Vagina (tissue), 2 donors: ENCODE data around the gene LRRIQ1. TPM values are rescaled to one million over a fixed set of nuclear protein-coding genes. Genes with fewer than 3 reads are reported as not detected.
A peak's percentile ranks its signal among the peaks of the same experiment; 100 is the strongest.

Experiments
- DNase-seq, 2 donors: peaks; one replicate each; pipeline ENCODE4 v3.0.0-alpha.2; 2017; ENCODE audit errors: extremely low spot score in 2 of 2
- H3K27ac ChIP-seq: fragments of 200-600 bp; sonication (generic); one replicate; pipeline ENCODE4 v1.5.1; 2019
- H3K27me3 ChIP-seq: fragments of 200-600 bp; sonication (generic); one replicate; pipeline ENCODE4 v1.5.1; 2019
- H3K36me3 ChIP-seq, 2 donors: fragments of 200-600 bp; sonication (generic); one replicate each; pipeline ENCODE4 v1.5.1; 2017 to 2019
- H3K4me1 ChIP-seq: fragments of 200-600 bp; sonication (generic); one replicate; pipeline ENCODE4 v1.5.1; 2019
- H3K4me3 ChIP-seq, 2 donors: fragments of 200-600 bp; sonication (generic); 1 replicate in 1 of 2; 2 replicates in 1 of 2; pipeline ENCODE4 v1.5.1; 2016 to 2019
- H3K9me3 ChIP-seq: fragments of 200-600 bp; sonication (generic); one replicate; pipeline ENCODE4 v1.5.1; 2019
- POLR2A ChIP-seq, 2 donors: fragments of 450-650 bp; IDR thresholded peaks; one replicate each; pipeline ENCODE4 v1.6.1; 2017; ENCODE audit warnings: antibody characterized with exemption in 2 of 2, mild to moderate bottlenecking in 2 of 2, moderate library complexity in 2 of 2
- POLR2AphosphoS5 ChIP-seq, 2 donors: sonication (generic); formaldehyde crosslinking; IDR thresholded peaks; one replicate each; pipeline ENCODE4 v1.9.0; 2017; ENCODE audit warnings: antibody characterized with exemption in 2 of 2, mild to moderate bottlenecking in 2 of 2, low read depth in 1 of 2; ENCODE audit not compliant: insufficient read depth in 1 of 2
- intact Hi-C: fragments of 100-400 bp; cut with DNase I; formaldehyde crosslinking; loops from one replicate; pipeline ENCODE4 v1.15.1; 2023
- total RNA-seq: library from RNA; depleted of rRNA; stranded (reverse); fragments of >200 nt; gene quantifications from one replicate; pipeline ENCODE4 v1.2.3, GENCODE V29; 2016
- TF ChIP-seq, protein P1 (sequence below), 3 experiments: fragments of 450-650 bp in 2 of 3; fragments of 200-600 bp in 1 of 3; sonication (generic) in 1 of 3; IDR thresholded peaks; one replicate each; pipeline ENCODE4 v1.5.1; 2017 to 2019; ENCODE audit warnings: antibody characterized with exemption in 3 of 3, mild to moderate bottlenecking in 2 of 3, moderate library complexity in 2 of 3

The LRRIQ1 gene
- total RNA-seq, 1 donor from 2014 or later, result 0.25 TPM

DNA sequence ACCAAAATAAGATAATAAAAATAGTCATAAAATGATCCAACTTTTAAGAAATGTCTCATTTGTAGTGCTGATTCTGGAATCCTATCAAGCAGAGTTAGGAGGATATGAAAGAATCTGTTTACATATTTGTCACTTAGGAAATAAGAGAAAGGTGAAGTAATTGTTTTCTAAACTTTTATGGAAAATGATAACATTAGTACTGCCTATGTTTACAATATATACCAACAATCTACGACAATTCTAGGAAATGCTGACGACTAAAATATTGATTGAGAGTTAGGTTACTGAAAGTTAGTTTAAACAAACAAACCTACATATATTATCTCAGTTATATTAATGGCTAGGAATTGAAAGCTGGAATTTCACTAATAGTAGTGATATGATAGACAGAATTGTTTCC is 18.1 kb upstream of the LRRIQ1 start:
- TF ChIP-seq, protein P1, sequence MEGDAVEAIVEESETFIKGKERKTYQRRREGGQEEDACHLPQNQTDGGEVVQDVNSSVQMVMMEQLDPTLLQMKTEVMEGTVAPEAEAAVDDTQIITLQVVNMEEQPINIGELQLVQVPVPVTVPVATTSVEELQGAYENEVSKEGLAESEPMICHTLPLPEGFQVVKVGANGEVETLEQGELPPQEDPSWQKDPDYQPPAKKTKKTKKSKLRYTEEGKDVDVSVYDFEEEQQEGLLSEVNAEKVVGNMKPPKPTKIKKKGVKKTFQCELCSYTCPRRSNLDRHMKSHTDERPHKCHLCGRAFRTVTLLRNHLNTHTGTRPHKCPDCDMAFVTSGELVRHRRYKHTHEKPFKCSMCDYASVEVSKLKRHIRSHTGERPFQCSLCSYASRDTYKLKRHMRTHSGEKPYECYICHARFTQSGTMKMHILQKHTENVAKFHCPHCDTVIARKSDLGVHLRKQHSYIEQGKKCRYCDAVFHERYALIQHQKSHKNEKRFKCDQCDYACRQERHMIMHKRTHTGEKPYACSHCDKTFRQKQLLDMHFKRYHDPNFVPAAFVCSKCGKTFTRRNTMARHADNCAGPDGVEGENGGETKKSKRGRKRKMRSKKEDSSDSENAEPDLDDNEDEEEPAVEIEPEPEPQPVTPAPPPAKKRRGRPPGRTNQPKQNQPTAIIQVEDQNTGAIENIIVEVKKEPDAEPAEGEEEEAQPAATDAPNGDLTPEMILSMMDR (IDR thresholded peaks at IDR 0.05), result no peak
- TF ChIP-seq POLR2AphosphoS5 (IDR thresholded peaks at IDR 0.05; ENCODE audit: insufficient read depth in 1 of 2, low read depth in 1 of 2) (no peak), POLR2A (IDR thresholded peaks at IDR 0.05) (no peak)
- intact Hi-C loops, result no loop called here
- Histone ChIP-seq H3K4me3 (no peak overlapping the region), H3K27me3 (no peaks in the 10 kb centered on the region), H3K36me3 (no peaks in the 10 kb centered on the region), H3K27ac (no peak overlapping the region), H3K4me1 (no peaks in the 10 kb centered on the region), H3K9me3 (no peaks in the 10 kb centered on the region)
- DNase-seq, result no peak

DNA sequence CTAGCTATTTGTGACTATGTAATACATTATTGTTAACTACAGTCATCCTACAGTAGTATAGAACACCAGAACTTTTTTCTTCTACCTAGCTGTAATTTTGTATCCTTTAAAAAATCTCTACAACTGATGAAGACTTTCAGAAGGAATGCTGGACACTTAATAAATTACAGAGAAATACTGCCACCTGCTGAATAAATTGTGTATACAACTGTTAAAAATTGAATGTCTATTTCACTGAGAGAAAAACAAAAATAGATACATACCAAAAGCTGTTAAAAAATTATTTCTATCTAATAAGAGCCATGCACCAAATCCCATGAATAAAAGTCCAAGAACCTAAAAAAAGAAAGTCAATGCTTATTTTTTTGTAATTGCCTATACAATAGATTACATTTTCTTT is 6.7 kb upstream of the LRRIQ1 start:
- no peak overlapping the region for H3K27ac ChIP-seq
- no peaks in the 10 kb centered on the region for H3K9me3 ChIP-seq
- no peak overlapping the region for H3K4me3 ChIP-seq
- intact Hi-C loops, result no loop called here
- no peaks in the 10 kb centered on the region for H3K27me3 ChIP-seq
- no peak for DNase-seq
- no peaks in the 10 kb centered on the region for H3K4me1 ChIP-seq
- TF ChIP-seq, protein P1 (IDR thresholded peaks at IDR 0.05), result peak in 2 of 3 experiments; percentile 35 to 53
- TF ChIP-seq POLR2AphosphoS5 (IDR thresholded peaks at IDR 0.05; ENCODE audit: insufficient read depth in 1 of 2, low read depth in 1 of 2), result no peak
- no peaks in the 10 kb centered on the region for H3K36me3 ChIP-seq

DNA sequence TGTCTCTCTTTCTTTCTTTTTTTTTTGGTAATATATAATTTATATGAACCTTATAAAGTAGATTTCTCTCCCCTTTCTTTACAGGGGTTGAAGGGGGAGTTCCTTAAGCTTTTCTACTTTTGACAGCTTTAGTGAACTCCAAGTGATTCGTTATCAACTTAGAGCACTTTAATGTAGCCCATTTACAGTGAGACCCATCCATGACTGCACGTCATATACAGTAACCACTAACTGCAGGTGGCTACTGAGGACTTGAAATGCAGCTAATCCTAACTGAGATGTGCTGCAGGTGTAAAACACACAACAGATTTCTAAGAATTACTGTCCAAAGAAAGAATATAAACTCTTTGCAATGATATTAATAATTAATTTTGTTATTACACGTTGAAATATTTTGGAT is 582 bp downstream of the LRRIQ1 start:
- DNase-seq, result no peak
- peak overlapping the region; percentile 30 to 32 for H3K4me3 ChIP-seq
- H3K36me3 ChIP-seq, result no peaks in the 10 kb centered on the region
- H3K27ac ChIP-seq, result no peak overlapping the region
- intact Hi-C loops, result no loop called here
- TF ChIP-seq POLR2AphosphoS5 (IDR thresholded peaks at IDR 0.05; ENCODE audit: insufficient read depth in 1 of 2, low read depth in 1 of 2), result no peak
- TF ChIP-seq POLR2A (IDR thresholded peaks at IDR 0.05), result no peak
- TF ChIP-seq, protein P1 (IDR thresholded peaks at IDR 0.05), result no peak
- H3K27me3 ChIP-seq, result no peaks in the 10 kb centered on the region
- H3K9me3 ChIP-seq, result no peaks in the 10 kb centered on the region
- peaks cover 8% of the 10 kb centered on the region for H3K4me1 ChIP-seq

DNA sequence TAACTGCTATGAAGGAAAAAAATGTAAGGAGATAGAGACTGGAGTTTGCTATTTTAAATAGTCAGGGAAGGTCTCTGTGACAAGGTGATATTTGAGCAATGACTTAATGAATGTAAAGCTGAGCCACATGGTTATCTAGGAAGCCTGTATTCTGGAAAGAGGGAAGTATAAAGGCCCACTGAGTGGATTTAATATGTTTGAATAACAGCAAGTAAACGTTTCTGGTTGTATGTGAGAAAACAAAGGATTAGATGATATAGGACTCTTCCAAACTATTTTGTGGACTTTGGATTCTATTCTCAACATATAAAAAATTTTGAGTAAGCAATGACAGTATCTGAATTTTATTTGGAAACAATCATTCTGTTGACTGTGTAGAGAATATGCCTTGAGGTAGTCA is 5.2 kb downstream of the LRRIQ1 start:
- H3K4me3 ChIP-seq, result no peak overlapping the region
- H3K4me1 ChIP-seq, result peaks cover 4% of the 10 kb centered on the region
- no peak overlapping the region for H3K27ac ChIP-seq
- H3K27me3 ChIP-seq, result no peaks in the 10 kb centered on the region
- no peak for DNase-seq
- H3K36me3 ChIP-seq, result no peaks in the 10 kb centered on the region
- no peak for TF ChIP-seq POLR2AphosphoS5 (IDR thresholded peaks at IDR 0.05; ENCODE audit: insufficient read depth in 1 of 2, low read depth in 1 of 2)
- TF ChIP-seq POLR2A (IDR thresholded peaks at IDR 0.05), result no peak
- TF ChIP-seq, protein P1 (IDR thresholded peaks at IDR 0.05), result no peak
- intact Hi-C loops, result no loop called here
- no peaks in the 10 kb centered on the region for H3K9me3 ChIP-seq

DNA sequence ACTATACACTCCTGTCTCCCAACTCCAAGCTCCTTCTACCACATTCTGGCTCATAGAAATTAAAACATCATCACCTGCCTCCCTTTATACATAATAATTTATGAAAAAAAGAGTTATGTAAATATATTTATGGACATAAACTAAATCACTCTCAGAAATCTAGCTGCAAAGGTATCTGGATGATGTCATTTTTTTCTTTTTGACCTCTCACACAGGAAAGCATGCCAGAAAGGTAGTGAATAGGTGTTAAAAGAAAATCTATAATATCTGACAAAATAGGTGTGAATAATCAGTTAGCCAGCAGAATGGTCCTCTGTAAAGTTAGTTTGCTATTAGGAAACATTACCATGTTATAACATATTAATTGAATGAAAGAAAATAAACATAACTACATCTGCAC is 7.7 kb downstream of the LRRIQ1 start:
- H3K36me3 ChIP-seq, result no peaks in the 10 kb centered on the region
- no peak overlapping the region for H3K27ac ChIP-seq
- DNase-seq, result no peak
- TF ChIP-seq, protein P1 (IDR thresholded peaks at IDR 0.05), result no peak
- TF ChIP-seq POLR2AphosphoS5 (IDR thresholded peaks at IDR 0.05; ENCODE audit: insufficient read depth in 1 of 2, low read depth in 1 of 2) (no peak), POLR2A (IDR thresholded peaks at IDR 0.05) (no peak)
- no peaks in the 10 kb centered on the region for H3K9me3 ChIP-seq
- H3K4me1 ChIP-seq, result no peaks in the 10 kb centered on the region
- no peak overlapping the region for H3K4me3 ChIP-seq
- intact Hi-C loops, result no loop called here
- no peaks in the 10 kb centered on the region for H3K27me3 ChIP-seq
